ENCODE measurements around the gene FCRL3.

DNA sequence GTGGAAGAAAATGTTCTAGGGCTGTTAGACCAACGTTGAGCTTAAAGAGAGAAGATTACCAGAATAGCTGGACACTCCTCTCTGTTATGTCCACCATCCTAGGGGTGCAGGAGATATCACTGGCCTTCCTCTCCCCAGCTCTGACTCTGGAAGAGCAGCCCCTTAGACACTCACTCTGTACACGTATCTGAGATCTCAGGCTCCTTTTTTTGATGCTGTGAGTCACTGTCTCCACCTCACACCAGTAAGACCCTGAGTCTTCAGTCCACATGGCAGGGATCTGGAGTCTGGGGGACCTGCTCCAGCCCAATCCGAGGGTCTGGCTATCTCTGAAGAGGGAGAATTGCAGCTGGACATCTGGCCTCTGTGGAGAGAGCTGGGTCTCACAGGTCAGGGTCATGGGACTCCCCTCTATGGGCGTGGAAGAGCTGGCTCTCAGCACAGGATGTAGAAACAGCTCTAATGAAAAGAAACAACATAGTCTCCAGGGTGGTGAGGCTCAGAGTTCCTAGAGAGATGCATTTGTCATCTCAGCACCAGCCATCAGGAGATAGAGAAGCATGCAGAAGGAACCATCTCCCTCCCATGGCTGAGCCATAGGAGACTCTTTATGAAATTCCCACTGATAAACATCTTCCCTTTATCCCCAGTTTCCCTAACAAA is 3.5 kb downstream of the FCRL3 start:
- TF ChIP-seq BHLHE40 (IDR thresholded peaks at IDR 0.05; ENCODE audit: borderline replicate concordance) = no peak
- no peak for TF ChIP-seq FOXM1 (IDR thresholded peaks at IDR 0.05; ENCODE audit: borderline replicate concordance)
- TF ChIP-seq SUZ12 (IDR thresholded peaks at IDR 0.05) = no peak
- no peak for TF ChIP-seq SP1 (IDR thresholded peaks at IDR 0.05)
- TF ChIP-seq FOXA1 (IDR thresholded peaks at IDR 0.05) = no peak
- no peak for TF ChIP-seq ELF4 (IDR thresholded peaks at IDR 0.05)
- TF ChIP-seq ARNT (IDR thresholded peaks at IDR 0.05) = no peak
- TF ChIP-seq TARDBP (IDR thresholded peaks at IDR 0.05) = no peak
